HepG2 (cell line): Measurements from ENCODE around the gene GNAI2. TPM values are rescaled to one million over a fixed set of nuclear protein-coding genes. Genes with fewer than 3 reads are reported as not detected.

ENCODE experiments used
- CREB3 ChIP-seq: sonication (generic); formaldehyde crosslinking; IDR thresholded peaks from 2 replicates; pipeline ENCODE4 v1.5.0; 2020; ENCODE audit warnings: missing genetic modification reagents
- FLYWCH1 ChIP-seq: sonication (generic); formaldehyde crosslinking; IDR thresholded peaks from 2 replicates; pipeline ENCODE4 v1.8.1; 2023; ENCODE audit warnings: mild to moderate bottlenecking, missing genetic modification reagents
- NFE2 ChIP-seq: sonication (generic); formaldehyde crosslinking; IDR thresholded peaks from 2 replicates; pipeline ENCODE4 v1.4.0; 2020; ENCODE audit warnings: missing genetic modification reagents
- RAD21 ChIP-seq: fragments of 450-650 bp; formaldehyde crosslinking; IDR thresholded peaks from 2 replicates; pipeline ENCODE4 v1.5.0; 2020; ENCODE audit warnings: mild to moderate bottlenecking
- RBFOX2 ChIP-seq: fragments of 200-400 bp; formaldehyde crosslinking; IDR thresholded peaks from 2 replicates; pipeline ENCODE4 v1.6.1; 2017; ENCODE audit warnings: low read depth, mild to moderate bottlenecking, low read length
- XRCC5 ChIP-seq: fragments of 200-400 bp; formaldehyde crosslinking; optimal IDR thresholded peaks from 2 replicates; pipeline ENCODE3; 2017; ENCODE audit warnings: mild to moderate bottlenecking, low read length
- ZFX ChIP-seq: sonication (generic); formaldehyde crosslinking; IDR thresholded peaks from 2 replicates; pipeline ENCODE4 v1.4.0; 2020; ENCODE audit warnings: mild to moderate bottlenecking, low read depth, missing genetic modification reagents, moderate library complexity
- ZNF274 ChIP-seq: sonication (generic); formaldehyde crosslinking; IDR thresholded peaks from 2 replicates; pipeline ENCODE4 v1.5.1; 2020; ENCODE audit warnings: mild to moderate bottlenecking, missing genetic modification reagents
- ZNF350 ChIP-seq: sonication (generic); formaldehyde crosslinking; IDR thresholded peaks from 2 replicates; pipeline ENCODE4 v1.4.0; 2020; ENCODE audit warnings: mild to moderate bottlenecking, low read depth, missing genetic modification reagents, borderline replicate concordance
- ZNF510 ChIP-seq: sonication (generic); formaldehyde crosslinking; IDR thresholded peaks from 2 replicates; pipeline ENCODE4 v1.4.0; 2020; ENCODE audit warnings: low read depth, mild to moderate bottlenecking, missing genetic modification reagents
- ZSCAN25 ChIP-seq: sonication (generic); formaldehyde crosslinking; IDR thresholded peaks from 2 replicates; pipeline ENCODE4 v1.8.0; 2022; ENCODE audit warnings: mild to moderate bottlenecking, missing genetic modification reagents
- polyA plus RNA-seq, 8 experiments: library from polyadenylated mRNA; depleted of rRNA in 3 of 8; stranded (reverse) in 7 of 8; unstranded in 1 of 8; fragments of >200 nt; fragmentation: Illumina TruSeq in 4 of 8; extraction: Trizol in 4 of 8; gene quantifications; 2 replicates each; pipeline versions ENCODE4 v1.2.1 to v1.2.3, GENCODE V29; 2011 to 2016; ENCODE audit warnings: low read depth in 4 of 8, missing spikeins in 1 of 8, mixed read lengths in 1 of 8; ENCODE audit not compliant: insufficient read depth in 1 of 8
- total RNA-seq, 5 experiments: library from RNA; depleted of rRNA; stranded (reverse); fragments of >200 nt; fragmentation: Illumina TruSeq; extraction: Trizol; gene quantifications; 2 replicates each; pipeline ENCODE4 v1.2.3, GENCODE V29; 2016; ENCODE audit warnings: low read depth in 1 of 5
- TF ChIP-seq, protein P1 (sequence below): sonication (generic); formaldehyde crosslinking; IDR thresholded peaks from 2 replicates; pipeline ENCODE4 v1.4.0; 2020; ENCODE audit warnings: missing genetic modification reagents
- TF ChIP-seq, protein P2 (sequence below): sonication (generic); formaldehyde crosslinking; IDR thresholded peaks from 2 replicates; pipeline ENCODE4 v1.4.0; 2020; ENCODE audit warnings: mild to moderate bottlenecking, missing genetic modification reagents
- TF ChIP-seq, protein P3 (sequence below): sonication (generic); formaldehyde crosslinking; IDR thresholded peaks from 2 replicates; pipeline ENCODE4 v1.5.0; 2020; ENCODE audit warnings: missing genetic modification reagents, mild to moderate bottlenecking, borderline replicate concordance
- TF ChIP-seq, protein P4 (sequence below): sonication (generic); formaldehyde crosslinking; IDR thresholded peaks from one replicate; pipeline ENCODE4 v1.5.1; 2020; ENCODE audit warnings: mild to moderate bottlenecking, missing genetic modification reagents; ENCODE audit errors: not compliant biosample characterization

The GNAI2 gene
- total and polyA plus RNA-seq, 2 of the 13 experiments (the other 11 are each of a cell fraction or from before 2014, with no cell fraction given) = 51.1 to 66.2 TPM

GRCh38 chr3:50202353-50203112, 33.5 kb upstream of the GNAI2 start (continued):
- TF ChIP-seq CREB3 (CRISPR knock-in tag) (no peak), ZSCAN25 (CRISPR knock-in tag) (no peak), ZNF350 (CRISPR knock-in tag) (no peak), RBFOX2 (peak; percentile 46; the same call in 1 of the 2 replicates), NFE2 (CRISPR knock-in tag) (no peak), ZFX (CRISPR knock-in tag) (no peak), ZNF274 (CRISPR knock-in tag) (no peak), XRCC5 (no peak), ZNF510 (CRISPR knock-in tag) (no peak), FLYWCH1 (CRISPR knock-in tag) (no peak), RAD21 (no peak)
- TF ChIP-seq, protein P1, sequence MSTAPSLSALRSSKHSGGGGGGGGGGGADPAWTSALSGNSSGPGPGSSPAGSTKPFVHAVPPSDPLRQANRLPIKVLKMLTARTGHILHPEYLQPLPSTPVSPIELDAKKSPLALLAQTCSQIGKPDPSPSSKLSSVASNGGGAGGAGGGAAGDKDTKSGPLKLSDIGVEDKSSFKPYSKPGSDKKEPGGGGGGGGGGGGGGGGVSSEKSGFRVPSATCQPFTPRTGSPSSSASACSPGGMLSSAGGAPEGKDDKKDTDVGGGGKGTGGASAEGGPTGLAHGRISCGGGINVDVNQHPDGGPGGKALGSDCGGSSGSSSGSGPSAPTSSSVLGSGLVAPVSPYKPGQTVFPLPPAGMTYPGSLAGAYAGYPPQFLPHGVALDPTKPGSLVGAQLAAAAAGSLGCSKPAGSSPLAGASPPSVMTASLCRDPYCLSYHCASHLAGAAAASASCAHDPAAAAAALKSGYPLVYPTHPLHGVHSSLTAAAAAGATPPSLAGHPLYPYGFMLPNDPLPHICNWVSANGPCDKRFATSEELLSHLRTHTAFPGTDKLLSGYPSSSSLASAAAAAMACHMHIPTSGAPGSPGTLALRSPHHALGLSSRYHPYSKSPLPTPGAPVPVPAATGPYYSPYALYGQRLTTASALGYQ (CRISPR knock-in tag) = no peak
- TF ChIP-seq, protein P2, sequence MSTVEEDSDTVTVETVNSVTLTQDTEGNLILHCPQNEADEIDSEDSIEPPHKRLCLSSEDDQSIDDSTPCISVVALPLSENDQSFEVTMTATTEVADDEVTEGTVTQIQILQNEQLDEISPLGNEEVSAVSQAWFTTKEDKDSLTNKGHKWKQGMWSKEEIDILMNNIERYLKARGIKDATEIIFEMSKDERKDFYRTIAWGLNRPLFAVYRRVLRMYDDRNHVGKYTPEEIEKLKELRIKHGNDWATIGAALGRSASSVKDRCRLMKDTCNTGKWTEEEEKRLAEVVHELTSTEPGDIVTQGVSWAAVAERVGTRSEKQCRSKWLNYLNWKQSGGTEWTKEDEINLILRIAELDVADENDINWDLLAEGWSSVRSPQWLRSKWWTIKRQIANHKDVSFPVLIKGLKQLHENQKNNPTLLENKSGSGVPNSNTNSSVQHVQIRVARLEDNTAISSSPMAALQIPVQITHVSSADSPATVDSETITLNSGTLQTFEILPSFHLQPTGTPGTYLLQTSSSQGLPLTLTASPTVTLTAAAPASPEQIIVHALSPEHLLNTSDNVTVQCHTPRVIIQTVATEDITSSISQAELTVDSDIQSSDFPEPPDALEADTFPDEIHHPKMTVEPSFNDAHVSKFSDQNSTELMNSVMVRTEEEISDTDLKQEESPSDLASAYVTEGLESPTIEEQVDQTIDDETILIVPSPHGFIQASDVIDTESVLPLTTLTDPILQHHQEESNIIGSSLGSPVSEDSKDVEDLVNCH = no peak
- TF ChIP-seq, protein P3, sequence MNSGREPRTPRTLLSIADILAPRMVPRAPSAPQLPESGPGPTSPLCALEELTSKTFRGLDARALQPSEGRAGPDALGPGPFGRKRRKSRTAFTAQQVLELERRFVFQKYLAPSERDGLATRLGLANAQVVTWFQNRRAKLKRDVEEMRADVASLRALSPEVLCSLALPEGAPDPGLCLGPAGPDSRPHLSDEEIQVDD (CRISPR knock-in tag) = no peak
- TF ChIP-seq, protein P4, sequence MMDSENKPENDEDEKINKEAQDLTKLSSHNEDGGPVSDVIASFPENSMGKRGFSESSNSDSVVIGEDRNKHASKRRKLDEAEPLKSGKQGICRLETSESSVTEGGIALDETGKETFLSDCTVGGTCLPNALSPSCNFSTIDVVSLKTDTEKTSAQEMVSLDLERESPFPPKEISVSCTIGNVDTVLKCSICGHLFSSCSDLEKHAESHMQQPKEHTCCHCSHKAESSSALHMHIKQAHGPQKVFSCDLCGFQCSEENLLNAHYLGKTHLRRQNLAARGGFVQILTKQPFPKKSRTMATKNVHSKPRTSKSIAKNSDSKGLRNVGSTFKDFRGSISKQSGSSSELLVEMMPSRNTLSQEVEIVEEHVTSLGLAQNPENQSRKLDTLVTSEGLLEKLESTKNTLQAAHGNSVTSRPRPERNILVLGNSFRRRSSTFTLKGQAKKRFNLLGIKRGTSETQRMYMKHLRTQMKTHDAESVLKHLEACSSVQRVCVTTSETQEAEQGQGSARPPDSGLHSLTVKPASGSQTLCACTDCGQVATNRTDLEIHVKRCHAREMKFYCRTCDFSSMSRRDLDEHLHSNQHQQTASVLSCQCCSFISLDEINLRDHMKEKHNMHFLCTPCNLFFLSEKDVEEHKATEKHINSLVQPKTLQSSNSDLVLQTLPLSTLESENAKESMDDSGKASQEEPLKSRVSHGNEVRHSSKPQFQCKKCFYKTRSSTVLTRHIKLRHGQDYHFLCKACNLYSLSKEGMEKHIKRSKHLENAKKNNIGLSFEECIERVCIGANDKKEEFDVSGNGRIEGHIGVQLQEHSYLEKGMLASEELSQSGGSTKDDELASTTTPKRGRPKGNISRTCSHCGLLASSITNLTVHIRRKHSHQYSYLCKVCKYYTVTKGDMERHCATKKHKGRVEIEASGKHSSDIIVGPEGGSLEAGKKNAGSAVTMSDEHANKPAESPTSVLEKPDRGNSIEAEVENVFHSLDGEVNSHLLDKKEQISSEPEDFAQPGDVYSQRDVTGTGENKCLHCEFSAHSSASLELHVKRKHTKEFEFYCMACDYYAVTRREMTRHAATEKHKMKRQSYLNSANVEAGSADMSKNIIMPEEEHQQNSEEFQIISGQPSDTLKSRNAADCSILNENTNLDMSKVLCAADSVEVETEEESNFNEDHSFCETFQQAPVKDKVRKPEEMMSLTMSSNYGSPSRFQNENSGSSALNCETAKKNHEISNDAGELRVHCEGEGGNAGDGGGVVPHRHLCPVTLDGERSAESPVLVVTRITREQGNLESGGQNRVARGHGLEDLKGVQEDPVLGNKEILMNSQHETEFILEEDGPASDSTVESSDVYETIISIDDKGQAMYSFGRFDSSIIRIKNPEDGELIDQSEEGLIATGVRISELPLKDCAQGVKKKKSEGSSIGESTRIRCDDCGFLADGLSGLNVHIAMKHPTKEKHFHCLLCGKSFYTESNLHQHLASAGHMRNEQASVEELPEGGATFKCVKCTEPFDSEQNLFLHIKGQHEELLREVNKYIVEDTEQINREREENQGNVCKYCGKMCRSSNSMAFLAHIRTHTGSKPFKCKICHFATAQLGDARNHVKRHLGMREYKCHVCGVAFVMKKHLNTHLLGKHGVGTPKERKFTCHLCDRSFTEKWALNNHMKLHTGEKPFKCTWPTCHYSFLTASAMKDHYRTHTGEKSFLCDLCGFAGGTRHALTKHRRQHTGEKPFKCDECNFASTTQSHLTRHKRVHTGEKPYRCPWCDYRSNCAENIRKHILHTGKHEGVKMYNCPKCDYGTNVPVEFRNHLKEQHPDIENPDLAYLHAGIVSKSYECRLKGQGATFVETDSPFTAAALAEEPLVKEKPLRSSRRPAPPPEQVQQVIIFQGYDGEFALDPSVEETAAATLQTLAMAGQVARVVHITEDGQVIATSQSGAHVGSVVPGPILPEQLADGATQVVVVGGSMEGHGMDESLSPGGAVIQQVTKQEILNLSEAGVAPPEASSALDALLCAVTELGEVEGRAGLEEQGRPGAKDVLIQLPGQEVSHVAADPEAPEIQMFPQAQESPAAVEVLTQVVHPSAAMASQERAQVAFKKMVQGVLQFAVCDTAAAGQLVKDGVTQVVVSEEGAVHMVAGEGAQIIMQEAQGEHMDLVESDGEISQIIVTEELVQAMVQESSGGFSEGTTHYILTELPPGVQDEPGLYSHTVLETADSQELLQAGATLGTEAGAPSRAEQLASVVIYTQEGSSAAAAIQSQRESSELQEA = no peak
